Peyer's patch (tissue), 4 donors: Measurements from ENCODE around the gene TTLL4. TPM values are rescaled to one million over a fixed set of nuclear protein-coding genes. Genes with fewer than 3 reads are reported as not detected.
"Not testable (repeated sequence)": the region's sequence is repeated elsewhere in the genome, so short reads cannot be mapped to it uniquely, and the experiment has no call there.

Experiments used
- DNase-seq, 3 donors: peaks; one replicate each; pipeline ENCODE4 v3.0.0-alpha.2; 2017 to 2019
- H3K27ac ChIP-seq, 4 donors: fragments of 200-600 bp; sonication (generic); one replicate each; pipeline ENCODE4 v1.5.1; 2016 to 2019
- H3K27me3 ChIP-seq, 2 donors: fragments of 200-600 bp; sonication (generic); one replicate each; pipeline ENCODE4 v1.5.1; 2019
- H3K36me3 ChIP-seq, 3 donors: fragments of 200-600 bp; sonication (generic); one replicate each; pipeline ENCODE4 v1.5.1; 2016 to 2019
- H3K4me1 ChIP-seq, 4 donors: fragments of 200-600 bp; sonication (generic); one replicate each; pipeline ENCODE4 v1.5.1; 2016 to 2019
- H3K4me3 ChIP-seq, 4 donors: fragments of 200-600 bp; sonication (generic); 1 replicate in 3 of 4; 2 replicates in 1 of 4; pipeline ENCODE4 v1.5.1; 2016 to 2019; ENCODE audit warnings: mild to moderate bottlenecking in 1 of 4
- H3K9me3 ChIP-seq, 4 donors: fragments of 200-600 bp; sonication (generic); one replicate each; pipeline ENCODE4 v1.5.1; 2016 to 2019; ENCODE audit warnings: mild to moderate bottlenecking in 1 of 4
- POLR2A ChIP-seq, 2 donors: fragments of 450-650 bp; IDR thresholded peaks; one replicate each; pipeline ENCODE4 v1.5.1; 2017; ENCODE audit warnings: antibody characterized with exemption in 2 of 2, mild to moderate bottlenecking in 2 of 2, moderate library complexity in 2 of 2
- total RNA-seq, 4 donors: library from RNA; depleted of rRNA; stranded (reverse); fragments of >200 nt; gene quantifications; one replicate each; pipeline ENCODE4 v1.1.0, GENCODE V29; 2016
- TF ChIP-seq, protein P1 (sequence below), 6 experiments: fragments of 450-650 bp in 4 of 6; fragments of 200-600 bp in 2 of 6; sonication (generic) in 1 of 6; IDR thresholded peaks; one replicate each; pipeline ENCODE4 v1.5.1; 2017 to 2019; ENCODE audit warnings: antibody characterized with exemption in 6 of 6, mild to moderate bottlenecking in 3 of 6, moderate library complexity in 1 of 6

The TTLL4 gene
- total RNA-seq, 4 donors from 2014 or later = 14.9 to 48.4 (median 45.1) TPM

DNA sequence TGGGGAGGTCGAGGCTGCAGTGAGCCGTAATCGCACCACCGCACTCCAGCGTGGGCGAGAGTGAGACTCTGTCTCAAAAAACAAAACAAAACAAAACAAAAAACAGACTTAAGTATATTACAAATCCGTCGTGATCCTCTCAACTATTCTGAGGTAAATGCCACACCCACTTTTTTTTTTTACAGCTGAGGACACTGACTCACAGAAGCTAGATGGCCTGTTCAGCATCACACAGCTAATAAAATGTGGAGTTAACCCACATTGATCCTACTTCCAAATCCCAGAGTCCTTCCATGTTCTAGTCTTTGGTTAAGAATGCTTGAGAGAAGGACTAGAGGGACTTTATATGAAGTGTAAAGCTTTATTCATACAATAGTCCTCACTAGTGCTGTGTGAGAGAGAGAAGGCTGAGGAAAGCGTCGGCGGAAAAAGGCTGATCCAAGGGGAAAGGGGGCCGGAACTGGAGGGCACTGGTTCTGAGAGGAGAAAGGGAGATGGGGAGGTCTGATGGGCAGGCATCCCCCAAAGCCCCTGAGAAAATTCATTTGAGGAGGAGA lies 39.5 kb upstream of the TTLL4 start:
- Histone ChIP-seq H3K27ac (peak overlapping the region; percentile 50 to 83 (median 72)), H3K4me3 (peak overlapping the region; percentile 50 to 95 (median 72)), H3K9me3 (no peaks in the 10 kb centered on the region), H3K4me1 (peaks cover 0 to 17% (median 3%) of the 10 kb centered on the region in 4 donors), H3K36me3 (peaks cover 0 to 27% (median 0%) of the 10 kb centered on the region in 3 donors), H3K27me3 (no peaks in the 10 kb centered on the region)
- TF ChIP-seq, protein P1, sequence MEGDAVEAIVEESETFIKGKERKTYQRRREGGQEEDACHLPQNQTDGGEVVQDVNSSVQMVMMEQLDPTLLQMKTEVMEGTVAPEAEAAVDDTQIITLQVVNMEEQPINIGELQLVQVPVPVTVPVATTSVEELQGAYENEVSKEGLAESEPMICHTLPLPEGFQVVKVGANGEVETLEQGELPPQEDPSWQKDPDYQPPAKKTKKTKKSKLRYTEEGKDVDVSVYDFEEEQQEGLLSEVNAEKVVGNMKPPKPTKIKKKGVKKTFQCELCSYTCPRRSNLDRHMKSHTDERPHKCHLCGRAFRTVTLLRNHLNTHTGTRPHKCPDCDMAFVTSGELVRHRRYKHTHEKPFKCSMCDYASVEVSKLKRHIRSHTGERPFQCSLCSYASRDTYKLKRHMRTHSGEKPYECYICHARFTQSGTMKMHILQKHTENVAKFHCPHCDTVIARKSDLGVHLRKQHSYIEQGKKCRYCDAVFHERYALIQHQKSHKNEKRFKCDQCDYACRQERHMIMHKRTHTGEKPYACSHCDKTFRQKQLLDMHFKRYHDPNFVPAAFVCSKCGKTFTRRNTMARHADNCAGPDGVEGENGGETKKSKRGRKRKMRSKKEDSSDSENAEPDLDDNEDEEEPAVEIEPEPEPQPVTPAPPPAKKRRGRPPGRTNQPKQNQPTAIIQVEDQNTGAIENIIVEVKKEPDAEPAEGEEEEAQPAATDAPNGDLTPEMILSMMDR (IDR thresholded peaks at IDR 0.05) = no peak
- no peak for TF ChIP-seq POLR2A (IDR thresholded peaks at IDR 0.05)
- DNase-seq = no peak

GRCh38 chr2:218671654-218672566 lies 38.7 kb upstream of the TTLL4 start, which contains the start of the genes RNF25 and STK36:
Gene RNF25 (minus strand): TSS chr2:218672002. CDS start chr2:218671970, 32 bp downstream.
Gene STK36 (plus strand): TSS chr2:218672086. CDS start chr2:218672830, 744 bp downstream.
- Histone ChIP-seq H3K4me1 (peaks cover 0 to 17% (median 3%) of the 10 kb centered on the region in 4 donors), H3K4me3 (peak within 1 kb of the TSS; percentile 50 to 95 (median 72)), H3K9me3 (no peaks in the 10 kb centered on the region), H3K36me3 (peaks cover 0 to 24% (median 0%) of the 10 kb centered on the region in 3 donors), H3K27ac (peak within 1 kb of the TSS; percentile 50 to 83 (median 72)), H3K27me3 (no peaks in the 10 kb centered on the region)
- DNase-seq = peak; percentile 79 to 90 (median 84)
- TF ChIP-seq, protein P1 (IDR thresholded peaks at IDR 0.05) = no peak
- TF ChIP-seq POLR2A (IDR thresholded peaks at IDR 0.05) = peak; percentile 56 to 60

- TF ChIP-seq, protein P1 (IDR thresholded peaks at IDR 0.05) = no peak
- no peak for TF ChIP-seq POLR2A (IDR thresholded peaks at IDR 0.05)
- Histone ChIP-seq H3K9me3 (no peaks in the 10 kb centered on the region), H3K27me3 (no peaks in the 10 kb centered on the region), H3K36me3 (peaks cover 0 to 22% (median 0%) of the 10 kb centered on the region in 3 donors), H3K4me3 (no peak overlapping the region), H3K27ac (no peak overlapping the region), H3K4me1 (no peaks in the 10 kb centered on the region)
- DNase-seq = peak in 1 of 3 donors; percentile 54
These were observed 31.5 kb upstream of the TTLL4 start for GRCh38 chr2:218679119-218679518.

GRCh38 chr2:218680061-218680460 lies 30.6 kb upstream of the TTLL4 start:
- H3K27ac ChIP-seq = no peak overlapping the region
- no peaks in the 10 kb centered on the region for H3K4me1 ChIP-seq
- no peaks in the 10 kb centered on the region for H3K9me3 ChIP-seq
- DNase-seq = no peak
- H3K4me3 ChIP-seq = no peak overlapping the region
- H3K27me3 ChIP-seq = no peaks in the 10 kb centered on the region
- peaks cover 0 to 22% (median 0%) of the 10 kb centered on the region in 3 donors for H3K36me3 ChIP-seq
- no peak for TF ChIP-seq POLR2A (IDR thresholded peaks at IDR 0.05)
- TF ChIP-seq, protein P1 (IDR thresholded peaks at IDR 0.05) = no peak

GRCh38 chr2:218687400-218688060 lies 23.1 kb upstream of the TTLL4 start:
- not testable (repeated sequence) for H3K27me3 ChIP-seq, H3K27ac ChIP-seq, H3K4me3 ChIP-seq, H3K4me1 ChIP-seq, H3K9me3 ChIP-seq
- TF ChIP-seq, protein P1 (IDR thresholded peaks at IDR 0.05) = peak; percentile 21 to 92 (median 72)
- peaks cover 0 to 22% (median 0%) of the 10 kb centered on the region in 3 donors for H3K36me3 ChIP-seq
- DNase-seq = peak in 2 of 3 donors; percentile 25 to 76
